Measurements from ENCODE around the gene CEP170. TPM values are rescaled to one million over a fixed set of nuclear protein-coding genes. Genes with fewer than 3 reads are reported as not detected.

The CEP170 gene
- total RNA-seq, 1 experiment from 2014 or later: 94.7 TPM

GRCh38 chr1:243286409-243287122, 31.5 kb upstream of the CEP170 start (continued):
- TF ChIP-seq ARID4B (CRISPR knock-in tag; IDR thresholded peaks at IDR 0.05; ENCODE audit: borderline replicate concordance): no peak
- TF ChIP-seq SP1 (CRISPR knock-in tag; conservative IDR thresholded peaks at IDR 0.05): no peak
- no peak for TF ChIP-seq NR1H2 (CRISPR knock-in tag; IDR thresholded peaks at IDR 0.05)
- no peak for TF ChIP-seq ATF3 (CRISPR knock-in tag; conservative IDR thresholded peaks at IDR 0.05)
- no peak for TF ChIP-seq ZNF532 (CRISPR knock-in tag; IDR thresholded peaks at IDR 0.05; ENCODE audit: borderline replicate concordance)
- TF ChIP-seq FOXK1 (CRISPR knock-in tag; IDR thresholded peaks at IDR 0.05): no peak

- ChIA-PET CTCF (no interaction called here), POLR2A (no interaction called here)
- TF ChIP-seq NFYB (CRISPR knock-in tag; conservative IDR thresholded peaks at IDR 0.05; ENCODE audit: low read depth): no peak
- no peak for TF ChIP-seq NR1H2 (CRISPR knock-in tag; IDR thresholded peaks at IDR 0.05)
- peak; percentile 91 for TF ChIP-seq ZNF121 (CRISPR knock-in tag; IDR thresholded peaks at IDR 0.05)
- TF ChIP-seq MYBL2 (CRISPR knock-in tag; IDR thresholded peaks at IDR 0.05): no peak
- no peak for DNase-seq (ENCODE audit: low spot score)
- H3K27ac Mint-ChIP-seq: no peak overlapping the region
- H3K4me3 Mint-ChIP-seq: no peak overlapping the region
- H3K4me1 Mint-ChIP-seq: peaks cover 12% of the 10 kb centered on the region
- 0 out of 2 replicates have a peak, but pooled peaks cover 3% of the 10 kb centered on the region for H3K9me3 Mint-ChIP-seq
- no peaks in the 10 kb centered on the region for H3K27me3 Mint-ChIP-seq (ENCODE audit: low read depth)
- H3K36me3 Mint-ChIP-seq: 0 out of 2 replicates have a peak, but pooled peaks cover 3% of the 10 kb centered on the region
- ATAC-seq: no peak
Observed at GRCh38 chr1:243281672-243282071, 26.6 kb upstream of the CEP170 start.

- H3K27me3 Mint-ChIP-seq (ENCODE audit: low read depth): no peaks in the 10 kb centered on the region
- no peak overlapping the region for H3K27ac Mint-ChIP-seq
- H3K36me3 Mint-ChIP-seq: 0 out of 2 replicates have a peak, but pooled peaks cover 3% of the 10 kb centered on the region
- H3K4me1 Mint-ChIP-seq: peaks cover 12% of the 10 kb centered on the region
- ATAC-seq (no peak), DNase-seq (ENCODE audit: low spot score) (no peak)
- no peak overlapping the region for H3K4me3 Mint-ChIP-seq
- POLR2A ChIA-PET: no interaction called here
- H3K9me3 Mint-ChIP-seq: 0 out of 2 replicates have a peak, but pooled peaks cover 3% of the 10 kb centered on the region
- CTCF ChIA-PET: no interaction called here
- TF ChIP-seq RORB (CRISPR knock-in tag; IDR thresholded peaks at IDR 0.05) (no peak), PREB (CRISPR knock-in tag; IDR thresholded peaks at IDR 0.05; ENCODE audit: borderline replicate concordance) (no peak), ZNF121 (CRISPR knock-in tag; IDR thresholded peaks at IDR 0.05) (no peak), CBFB (CRISPR knock-in tag; IDR thresholded peaks at IDR 0.05; ENCODE audit: low read depth) (no peak), KAT7 (CRISPR knock-in tag; IDR thresholded peaks at IDR 0.05; ENCODE audit: borderline replicate concordance) (no peak), ZNF512 (CRISPR knock-in tag; IDR thresholded peaks at IDR 0.05; ENCODE audit: borderline replicate concordance) (no peak), AFF4 (CRISPR knock-in tag; IDR thresholded peaks at IDR 0.05; ENCODE audit: borderline replicate concordance) (no peak)
Observed at GRCh38 chr1:243280571-243281129, 25.6 kb upstream of the CEP170 start.

Data from WTC11 (cell line).